GM18519 (cell line): ENCODE data around the gene SCUBE2.

Experiments
- ATAC-seq: cut with Tn5 transposase; IDR thresholded peaks from one replicate; pipeline ENCODE4 v1.9.1; 2021; ENCODE audit warnings: mild to moderate bottlenecking, moderate library complexity; ENCODE audit not compliant: unreplicated experiment, low FRiP score

SCUBE2 gene

GRCh38 chr11:9091044-9091922 is at the start of gene SCUBE2:
TSS of gene SCUBE2 (minus strand) at chr11:9091599. CDS start at chr11:9091528, 71 bp downstream.
- no peak for ATAC-seq

DNA sequence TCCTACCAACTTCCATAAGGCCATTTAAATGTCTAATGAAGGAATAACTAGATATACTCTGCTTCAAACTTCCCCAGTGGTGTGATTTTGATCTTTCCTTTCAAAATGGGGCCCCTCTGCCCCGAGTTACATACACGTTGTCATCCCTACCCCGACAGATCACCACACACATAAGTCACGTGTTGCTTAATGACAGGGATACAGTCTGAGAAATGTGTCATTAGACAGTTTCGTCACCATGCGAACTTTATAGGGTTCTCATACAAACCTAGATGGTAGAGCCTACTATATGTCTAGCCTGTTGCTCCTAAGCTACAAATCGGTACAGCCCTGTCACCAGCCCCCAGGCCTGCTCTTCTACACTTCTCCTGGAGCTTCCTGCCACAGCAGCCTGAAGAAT is 49.8 kb upstream of the SCUBE2 start:
- ATAC-seq = no peak

GRCh38 chr11:9139628-9140357 is 48.4 kb upstream of the SCUBE2 start:
- no peak for ATAC-seq

DNA sequence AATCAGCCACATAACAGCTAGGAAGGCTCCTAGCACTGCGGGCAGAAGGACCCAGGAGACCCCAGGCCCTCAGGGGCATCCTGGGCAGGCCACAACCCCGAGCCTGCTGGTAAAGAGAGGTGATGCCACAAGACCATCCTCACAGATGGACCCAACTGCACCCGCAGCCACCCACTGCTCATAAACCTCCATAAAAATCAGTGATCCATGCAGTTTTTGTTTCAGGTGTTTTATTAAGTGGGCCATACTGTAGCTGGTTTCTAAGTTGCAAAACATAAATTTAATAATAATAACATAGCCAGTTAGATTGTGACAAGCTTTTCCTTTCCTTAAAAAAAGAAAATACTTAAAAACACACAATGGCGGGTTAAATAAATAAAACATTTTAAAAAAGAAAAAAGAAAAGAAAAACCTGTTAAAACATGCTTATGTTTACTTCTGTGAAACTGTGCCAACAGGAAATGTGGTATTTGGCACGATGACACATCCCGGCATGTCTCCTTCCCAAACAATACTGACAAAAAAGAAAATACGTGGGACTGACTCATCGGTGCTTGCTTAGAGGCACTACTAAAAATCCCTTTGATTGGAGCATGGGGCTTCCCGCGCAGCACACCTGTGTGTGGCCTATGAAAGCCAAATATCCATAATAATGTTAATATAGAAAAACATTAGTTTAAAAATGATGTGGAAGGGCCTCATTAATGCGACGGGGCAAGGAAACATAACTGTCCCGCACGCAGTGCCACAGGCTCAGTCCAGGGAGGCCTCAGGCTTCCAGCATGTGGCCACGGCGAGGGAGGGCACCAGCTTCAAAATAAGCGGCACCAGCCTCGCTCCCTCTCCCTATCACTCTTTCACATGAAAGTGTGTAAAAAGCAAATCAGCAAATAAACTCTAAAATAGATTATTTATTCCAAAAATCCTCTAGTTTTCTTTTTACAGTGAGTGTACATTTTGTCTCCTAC is 47.5 kb upstream of the SCUBE2 start:
- ATAC-seq = no peak

- no peak for ATAC-seq
Observed at GRCh38 chr11:9138133-9138453, 46.7 kb upstream of the SCUBE2 start.

GRCh38 chr11:9137293-9138132 is 46.1 kb upstream of the SCUBE2 start:
- peak; percentile 47 for ATAC-seq

- no peak for ATAC-seq
Observed at GRCh38 chr11:9136741-9137140, 45.3 kb upstream of the SCUBE2 start.

GRCh38 chr11:9133956-9134355 is 42.6 kb upstream of the SCUBE2 start:
- ATAC-seq = no peak

- ATAC-seq = no peak
Observed at GRCh38 chr11:9132203-9132878, 40.9 kb upstream of the SCUBE2 start.

- no peak for ATAC-seq
Observed at GRCh38 chr11:9130297-9130696, 38.9 kb upstream of the SCUBE2 start.

- ATAC-seq = no peak
Observed at GRCh38 chr11:9126636-9127035, 35.2 kb upstream of the SCUBE2 start.

GRCh38 chr11:9125185-9125886 is 33.9 kb upstream of the SCUBE2 start:
- ATAC-seq = no peak

DNA sequence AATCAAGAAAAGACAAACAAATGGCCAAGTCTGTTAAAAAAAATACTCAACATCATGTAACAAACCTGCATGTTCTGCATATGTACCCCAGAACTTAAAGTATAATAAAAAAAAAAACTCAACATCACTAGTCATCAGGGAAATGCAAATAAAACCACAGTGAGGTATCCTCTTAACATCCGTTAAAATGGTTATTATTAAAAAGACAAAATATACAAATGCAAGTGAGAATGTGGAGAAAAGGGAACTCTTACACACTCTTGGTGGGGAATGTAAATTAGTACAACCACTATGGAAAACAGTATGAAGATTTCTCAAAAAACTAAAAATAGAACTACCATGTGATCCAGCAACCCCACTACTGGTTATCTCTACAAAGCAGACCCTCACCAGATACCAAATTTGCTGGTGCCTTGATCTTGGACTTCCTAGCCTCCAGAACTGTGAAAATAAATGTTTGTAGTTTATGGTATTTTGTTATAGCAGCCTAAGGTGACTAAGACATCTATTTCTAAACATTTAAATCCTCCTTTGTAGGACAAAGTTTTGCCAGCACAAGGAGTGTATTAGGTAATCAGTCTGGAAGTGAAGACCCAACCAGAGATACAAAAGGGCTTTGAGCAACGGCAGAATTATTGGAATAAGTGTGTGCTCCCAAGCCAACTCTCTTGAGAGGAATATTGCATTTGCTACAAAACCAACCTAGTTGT is 32.4 kb upstream of the SCUBE2 start:
- ATAC-seq = no peak

GRCh38 chr11:9121469-9121796 is 30.0 kb upstream of the SCUBE2 start:
- ATAC-seq = no peak

DNA sequence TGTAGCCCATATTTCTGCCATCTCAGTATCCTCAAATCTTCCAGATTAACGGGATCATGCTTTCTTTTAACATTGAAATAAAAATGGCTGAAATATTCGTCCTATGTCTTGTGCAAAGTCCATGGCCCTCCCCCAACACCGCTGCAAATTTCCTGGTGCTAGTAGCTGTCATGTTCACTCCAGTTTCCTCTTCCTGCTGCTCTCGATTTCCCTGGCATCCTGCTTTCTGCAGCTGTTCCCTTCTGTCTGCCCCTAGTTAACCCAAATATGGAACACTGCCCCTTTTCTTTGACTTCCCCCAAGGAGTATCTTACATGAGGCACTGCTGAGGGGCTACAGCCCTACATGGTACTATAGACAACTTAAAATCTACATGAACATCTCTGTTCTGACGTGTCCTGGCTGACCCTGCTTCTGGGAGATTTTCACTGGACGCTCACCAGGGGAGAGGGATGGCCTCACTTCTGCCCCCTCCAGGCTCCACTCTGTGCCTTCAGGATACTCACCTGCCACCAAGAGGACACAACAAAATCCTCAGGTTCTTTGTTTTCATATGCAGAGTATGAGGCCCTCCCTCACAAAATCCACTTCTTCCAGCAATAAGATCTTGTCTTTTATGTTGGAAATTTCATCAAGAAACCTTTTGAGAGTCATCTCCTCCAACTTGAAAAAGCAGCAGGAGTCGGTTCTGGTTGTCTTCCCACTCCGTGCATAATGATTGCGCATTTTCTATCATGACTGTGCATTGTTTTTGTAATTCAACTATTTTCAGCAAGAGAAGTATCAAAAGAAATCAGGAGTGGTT is 29.5 kb upstream of the SCUBE2 start:
- ATAC-seq = no peak

DNA sequence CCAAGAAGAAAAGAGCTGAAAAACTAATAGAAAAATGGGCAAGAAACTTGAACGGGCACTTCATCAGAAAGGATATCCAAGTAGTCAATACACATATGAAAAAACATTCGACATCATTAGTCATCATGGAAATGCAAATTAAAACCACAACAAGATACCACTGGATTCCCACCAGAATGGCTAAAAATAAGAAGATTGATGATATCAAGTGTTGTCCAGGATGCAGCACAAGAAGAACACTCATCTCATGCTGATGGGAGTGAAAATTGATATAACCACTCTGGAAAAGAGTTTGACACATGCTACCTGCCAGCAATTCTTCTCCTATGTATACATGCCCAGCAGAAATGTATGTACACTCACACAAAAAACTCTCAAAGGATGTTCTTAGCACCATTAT is 26.9 kb upstream of the SCUBE2 start:
- no peak for ATAC-seq

- ATAC-seq = no peak
Observed at GRCh38 chr11:9112075-9112474, 20.7 kb upstream of the SCUBE2 start.
